OCI-LY7 (cell line): ENCODE measurements around the gene SECISBP2. TPM values are rescaled to one million over a fixed set of nuclear protein-coding genes. Genes with fewer than 3 reads are reported as not detected.

Source experiments
- microRNA-seq: library from miRNA; unstranded; fragments of <30 nt; microRNA quantifications from one replicate; pipeline ENCODE4 v1.2.0, GENCODE V29; 2022; ENCODE audit warnings: borderline replicate concordance
- small RNA-seq: library from RNA; depleted of rRNA; stranded (forward); fragments of <200 nt; gene quantifications from one replicate; pipeline ENCODE3, GENCODE V24; 2014
- total RNA-seq, 2 experiments: library from RNA; depleted of rRNA in 1 of 2; stranded (reverse); fragments of >200 nt in 1 of 2; shearing (Covaris generic) in 1 of 2; gene quantifications; 2 replicates each; pipeline ENCODE4 v1.2.3, GENCODE V29; 2014 to 2022

SECISBP2 gene
- total RNA-seq, 2 experiments from 2014 or later, result 77.6 to 85.5 TPM

Small RNA genes lying within 50 kb of the gene (microRNA-seq; reads per million reads assigned to microRNA genes)
- gene MIR3153, result not detected

Small RNA genes lying within 50 kb of the gene (small RNA-seq; reads per million reads assigned to genes)
- gene MIR3153, result not detected

Other genes starting within 250 kb of the SECISBP2 start
- 0.03 TPM in 1 of 2 replicates, not detected in the other for gene SHC3, start 139.7 kb upstream of the SECISBP2 start, total RNA-seq (2014; rRNA removed; shearing (Covaris generic))
- gene SHC3, start 139.7 kb upstream of the SECISBP2 start, total RNA-seq (2022), result not detected in 2 replicates
- gene CKS2, start 7.3 kb upstream of the SECISBP2 start, total RNA-seq (2014; rRNA removed; shearing (Covaris generic)), result 229 and 299 TPM in 2 replicates
- 285 and 305 TPM in 2 replicates for gene CKS2, start 7.3 kb upstream of the SECISBP2 start, total RNA-seq (2022)
- gene SEMA4D, start 179.6 kb downstream of the SECISBP2 start, total RNA-seq (2014; rRNA removed; shearing (Covaris generic)), result 28.5 and 33.7 TPM in 2 replicates
- gene SEMA4D, start 179.6 kb downstream of the SECISBP2 start, total RNA-seq (2022), result 52.8 and 60.5 TPM in 2 replicates